ENCODE measurements around the gene RYR1. TPM values are rescaled to one million over a fixed set of nuclear protein-coding genes. Genes with fewer than 3 reads are reported as not detected.
"Not testable (repeated sequence)": the region's sequence is repeated elsewhere in the genome, so short reads cannot be mapped to it uniquely, and the experiment has no call there.

RYR1 gene
- total RNA-seq, 6 experiments from 2014 or later = not detected

DNA sequence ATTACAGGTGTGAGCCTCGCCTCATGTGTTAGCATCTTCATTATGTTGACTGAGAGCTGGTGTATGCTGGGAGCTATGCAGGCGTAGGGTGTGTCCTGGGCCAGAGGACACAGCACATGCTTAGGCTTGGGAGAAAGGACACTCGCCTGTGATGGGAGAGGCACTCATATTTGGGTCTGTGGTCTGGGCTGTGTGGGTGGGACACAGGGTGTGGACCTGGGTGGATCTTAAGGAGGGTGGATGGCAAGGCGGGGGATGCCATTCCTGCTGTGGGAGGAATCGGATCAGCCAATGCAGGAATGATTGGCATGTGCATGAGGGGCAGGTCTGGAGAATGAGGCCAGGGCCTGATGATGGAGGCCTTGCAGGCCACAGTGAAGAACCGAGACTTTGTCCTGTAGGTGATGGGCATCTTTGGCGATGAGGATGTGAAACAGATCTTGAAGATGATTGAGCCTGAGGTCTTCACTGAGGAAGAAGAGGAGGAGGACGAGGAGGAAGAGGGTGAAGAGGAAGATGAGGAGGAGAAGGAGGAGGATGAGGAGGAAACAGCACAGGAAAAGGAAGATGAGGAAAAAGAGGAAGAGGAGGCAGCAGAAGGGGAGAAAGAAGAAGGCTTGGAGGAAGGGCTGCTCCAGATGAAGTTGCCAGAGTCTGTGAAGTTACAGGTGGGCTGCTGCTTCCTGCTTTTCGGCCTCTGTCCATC, 55.4 kb downstream of the RYR1 start:
- Mint-ChIP-seq H3K9me3 (peaks cover 24% of the 10 kb centered on the region; the same call in 1 of the 2 replicates), H3K4me1 (ENCODE audit: low read depth) (no peaks in the 10 kb centered on the region), H3K27me3 (ENCODE audit: insufficient read depth) (peaks cover 37% of the 10 kb centered on the region), H3K27ac (no peak overlapping the region), H3K4me3 (no peak overlapping the region), H3K36me3 (ENCODE audit: low read depth) (peaks cover 16% of the 10 kb centered on the region; the same call in 1 of the 2 replicates)
- DNase-seq = no peak
- TF ChIP-seq, protein P1, sequence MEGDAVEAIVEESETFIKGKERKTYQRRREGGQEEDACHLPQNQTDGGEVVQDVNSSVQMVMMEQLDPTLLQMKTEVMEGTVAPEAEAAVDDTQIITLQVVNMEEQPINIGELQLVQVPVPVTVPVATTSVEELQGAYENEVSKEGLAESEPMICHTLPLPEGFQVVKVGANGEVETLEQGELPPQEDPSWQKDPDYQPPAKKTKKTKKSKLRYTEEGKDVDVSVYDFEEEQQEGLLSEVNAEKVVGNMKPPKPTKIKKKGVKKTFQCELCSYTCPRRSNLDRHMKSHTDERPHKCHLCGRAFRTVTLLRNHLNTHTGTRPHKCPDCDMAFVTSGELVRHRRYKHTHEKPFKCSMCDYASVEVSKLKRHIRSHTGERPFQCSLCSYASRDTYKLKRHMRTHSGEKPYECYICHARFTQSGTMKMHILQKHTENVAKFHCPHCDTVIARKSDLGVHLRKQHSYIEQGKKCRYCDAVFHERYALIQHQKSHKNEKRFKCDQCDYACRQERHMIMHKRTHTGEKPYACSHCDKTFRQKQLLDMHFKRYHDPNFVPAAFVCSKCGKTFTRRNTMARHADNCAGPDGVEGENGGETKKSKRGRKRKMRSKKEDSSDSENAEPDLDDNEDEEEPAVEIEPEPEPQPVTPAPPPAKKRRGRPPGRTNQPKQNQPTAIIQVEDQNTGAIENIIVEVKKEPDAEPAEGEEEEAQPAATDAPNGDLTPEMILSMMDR (IDR thresholded peaks at IDR 0.05) = no peak

DNA sequence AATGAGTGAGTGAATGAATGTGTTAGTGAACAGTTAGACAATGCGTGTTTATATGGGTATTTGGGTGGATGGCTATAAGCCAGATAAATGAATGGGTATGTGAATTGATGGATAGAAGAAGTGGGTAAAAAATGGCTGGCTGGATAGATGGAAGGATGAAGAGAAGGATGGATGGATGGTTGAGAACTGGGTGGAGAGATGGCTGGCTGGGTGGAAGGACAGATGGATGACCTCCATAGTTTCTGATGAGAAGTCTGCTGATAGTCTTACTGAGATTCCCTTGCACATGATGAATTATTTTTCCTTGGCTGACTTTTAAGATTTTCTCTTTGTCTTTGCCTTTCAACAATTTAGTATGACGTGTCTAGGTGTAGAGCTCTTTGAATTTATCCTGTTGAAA, 57.4 kb downstream of the RYR1 start:
- peaks cover 24% of the 10 kb centered on the region; the same call in 1 of the 2 replicates for H3K9me3 Mint-ChIP-seq
- peaks cover 16% of the 10 kb centered on the region; the same call in 1 of the 2 replicates for H3K36me3 Mint-ChIP-seq (ENCODE audit: low read depth)
- peaks cover 41% of the 10 kb centered on the region for H3K27me3 Mint-ChIP-seq (ENCODE audit: insufficient read depth)
- TF ChIP-seq, protein P1 (IDR thresholded peaks at IDR 0.05) = no peak
- no peak overlapping the region for H3K4me3 Mint-ChIP-seq
- DNase-seq = no peak
- H3K4me1 Mint-ChIP-seq (ENCODE audit: low read depth) = no peaks in the 10 kb centered on the region
- no peak overlapping the region for H3K27ac Mint-ChIP-seq

DNA sequence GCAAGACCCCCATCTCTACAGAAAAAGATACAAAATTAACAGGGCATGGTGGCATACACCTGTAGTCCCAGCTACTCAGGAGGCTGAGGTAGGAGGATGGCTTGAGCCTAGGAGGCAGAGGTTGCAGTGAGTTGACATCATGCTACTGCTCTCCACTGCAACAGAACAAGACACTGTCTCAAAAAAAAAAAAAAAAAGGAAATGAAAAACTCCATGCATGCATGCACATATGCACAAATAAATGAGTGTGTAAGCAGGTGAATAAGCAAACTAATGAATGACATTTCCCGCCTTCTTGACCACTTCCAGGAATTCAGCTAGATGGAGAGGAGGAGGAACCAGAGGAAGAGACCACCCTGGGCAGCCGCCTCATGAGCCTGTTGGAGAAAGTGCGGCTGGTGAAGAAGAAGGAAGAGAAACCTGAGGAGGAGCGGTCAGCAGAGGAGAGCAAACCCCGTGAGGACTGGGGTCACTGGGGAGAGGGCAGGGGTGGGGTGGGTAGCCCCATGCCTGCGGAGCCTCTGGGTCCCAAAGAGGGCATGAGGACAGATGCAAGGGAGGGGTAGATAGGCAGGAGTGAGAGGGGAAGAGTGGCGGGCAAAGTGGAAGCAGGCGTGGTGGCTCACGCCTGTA, 58.8 kb downstream of the RYR1 start:
- DNase-seq = no peak
- Mint-ChIP-seq H3K27ac (no peak overlapping the region), H3K27me3 (ENCODE audit: insufficient read depth) (peaks cover 35% of the 10 kb centered on the region), H3K4me1 (ENCODE audit: low read depth) (no peaks in the 10 kb centered on the region), H3K9me3 (peaks cover 18% of the 10 kb centered on the region; the same call in 1 of the 2 replicates), H3K36me3 (ENCODE audit: low read depth) (peaks cover 16% of the 10 kb centered on the region; the same call in 1 of the 2 replicates), H3K4me3 (no peak overlapping the region)
- TF ChIP-seq, protein P1 (IDR thresholded peaks at IDR 0.05) = no peak

DNA sequence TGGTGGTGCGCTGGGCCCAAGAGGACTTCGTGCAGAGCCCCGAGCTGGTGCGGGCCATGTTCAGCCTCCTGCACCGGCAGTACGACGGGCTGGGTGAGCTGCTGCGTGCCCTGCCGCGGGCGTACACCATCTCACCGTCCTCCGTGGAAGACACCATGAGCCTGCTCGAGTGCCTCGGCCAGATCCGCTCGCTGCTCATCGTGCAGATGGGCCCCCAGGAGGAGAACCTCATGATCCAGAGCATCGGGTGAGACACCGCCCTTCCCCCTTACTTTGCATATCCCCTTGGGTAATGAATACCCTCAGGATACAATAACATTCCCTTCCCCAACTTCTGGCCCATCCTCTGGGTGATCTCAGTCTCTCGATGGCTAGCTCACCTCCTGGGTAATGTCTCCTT, 60.9 kb downstream of the RYR1 start:
- Mint-ChIP-seq H3K27ac (no peak overlapping the region), H3K4me3 (no peak overlapping the region), H3K4me1 (ENCODE audit: low read depth) (no peaks in the 10 kb centered on the region), H3K36me3 (ENCODE audit: low read depth) (peaks cover 10% of the 10 kb centered on the region; the same call in 1 of the 2 replicates), H3K27me3 (ENCODE audit: insufficient read depth) (peaks cover 20% of the 10 kb centered on the region), H3K9me3 (peaks cover 14% of the 10 kb centered on the region; the same call in 1 of the 2 replicates)
- DNase-seq = no peak
- TF ChIP-seq, protein P1 (IDR thresholded peaks at IDR 0.05) = no peak

DNA sequence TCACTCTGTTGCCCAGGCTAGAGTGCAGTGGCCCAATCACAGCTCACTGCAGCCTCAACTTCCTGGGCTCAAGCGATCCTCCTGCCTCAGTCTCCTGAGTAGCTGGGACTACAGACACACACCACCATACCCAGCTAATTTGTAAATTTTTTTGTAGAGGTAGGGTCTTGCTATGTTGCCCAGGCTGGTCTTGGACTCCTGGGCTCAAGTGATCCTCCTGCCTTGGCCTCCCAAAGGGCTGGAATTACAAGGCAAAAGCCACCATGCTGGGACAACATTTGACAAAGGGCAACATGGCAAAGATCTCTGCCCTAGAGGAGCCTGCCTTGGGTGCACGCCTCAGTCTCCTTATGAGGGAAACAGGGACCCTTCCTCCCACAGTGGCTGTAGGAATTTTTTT, 61.9 kb downstream of the RYR1 start:
- peaks cover 11% of the 10 kb centered on the region; the same call in 1 of the 2 replicates for H3K9me3 Mint-ChIP-seq
- H3K4me1 Mint-ChIP-seq (ENCODE audit: low read depth); H3K27ac Mint-ChIP-seq; H3K36me3 Mint-ChIP-seq (ENCODE audit: low read depth); DNase-seq; H3K4me3 Mint-ChIP-seq: not testable (repeated sequence)
- H3K27me3 Mint-ChIP-seq (ENCODE audit: insufficient read depth) = peaks cover 21% of the 10 kb centered on the region

DNA sequence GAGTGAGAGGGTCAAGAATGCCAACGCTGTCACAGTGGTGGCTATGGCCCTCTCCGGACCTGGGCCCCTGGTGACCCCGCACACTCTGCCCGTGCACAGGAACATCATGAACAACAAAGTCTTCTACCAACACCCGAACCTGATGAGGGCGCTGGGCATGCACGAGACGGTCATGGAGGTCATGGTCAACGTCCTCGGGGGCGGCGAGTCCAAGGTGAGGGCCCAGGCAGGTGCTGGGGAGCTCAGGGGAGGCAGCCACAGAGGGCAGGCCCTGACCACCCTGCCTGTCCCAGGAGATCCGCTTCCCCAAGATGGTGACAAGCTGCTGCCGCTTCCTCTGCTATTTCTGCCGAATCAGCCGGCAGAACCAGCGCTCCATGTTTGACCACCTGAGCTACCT, 62.6 kb downstream of the RYR1 start:
- Mint-ChIP-seq H3K4me1 (ENCODE audit: low read depth) (no peaks in the 10 kb centered on the region), H3K9me3 (peaks cover 4% of the 10 kb centered on the region; the same call in 1 of the 2 replicates), H3K27me3 (ENCODE audit: insufficient read depth) (peaks cover 20% of the 10 kb centered on the region), H3K4me3 (no peak overlapping the region), H3K36me3 (ENCODE audit: low read depth) (no peaks in the 10 kb centered on the region), H3K27ac (no peak overlapping the region)
- TF ChIP-seq, protein P1 (IDR thresholded peaks at IDR 0.05) = no peak
- no peak for DNase-seq

All from HFFc6 (cell line).